Left lung (tissue), 10 donors: Measurements from ENCODE around the gene CAMSAP1. TPM values are rescaled to one million over a fixed set of nuclear protein-coding genes. Genes with fewer than 3 reads are reported as not detected.

ENCODE experiments used
- ATAC-seq: fragments of 200-7000 bp; cut with Tn5 transposase; one replicate; pipeline ENCODE4 v1.9.1; 2020; ENCODE audit warnings: moderate library complexity
- DNase-seq, 4 donors: peaks; one replicate each; pipeline ENCODE4 v3.0.0-alpha.2; 2013 to 2020
- H3K27ac ChIP-seq, 2 donors: fragments of 200-600 bp; sonication (generic) in 1 of 2; one replicate each; pipeline versions ENCODE4 v1.5.0 to v1.8.0; 2020 to 2021
- H3K27me3 ChIP-seq, 2 donors: fragments of 200-600 bp; sonication (generic) in 1 of 2; one replicate each; pipeline versions ENCODE4 v1.5.0 to v1.8.0; 2020 to 2021
- H3K36me3 ChIP-seq, 2 donors: fragments of 200-600 bp; sonication (generic) in 1 of 2; one replicate each; pipeline versions ENCODE4 v1.5.0 to v1.8.0; 2020 to 2021
- H3K4me1 ChIP-seq, 2 donors: fragments of 200-600 bp; one replicate each; pipeline ENCODE4 v1.8.0; 2021
- H3K4me3 ChIP-seq, 2 donors: fragments of 200-600 bp; sonication (generic) in 1 of 2; one replicate each; pipeline versions ENCODE4 v1.5.0 to v1.8.0; 2020 to 2021; ENCODE audit warnings: mild to moderate bottlenecking in 1 of 2
- H3K9me3 ChIP-seq, 2 donors: fragments of 200-600 bp; sonication (generic) in 1 of 2; one replicate each; pipeline versions ENCODE4 v1.5.0 to v1.8.0; 2020 to 2021
- CTCF ChIP-seq, 2 donors: fragments of 200-600 bp; sonication (generic) in 1 of 2; IDR thresholded peaks; one replicate each; pipeline versions ENCODE4 v1.5.0 to v1.8.0; 2021; ENCODE audit warnings: antibody characterized with exemption in 2 of 2
- intact Hi-C, 2 donors: fragments of 100-400 bp; cut with DNase I; formaldehyde crosslinking; loops; one replicate each; pipeline versions ENCODE4 v1.11.2 to v1.14.2; 2022
- polyA plus RNA-seq, 6 donors: library from polyadenylated mRNA; unstranded; fragments of 120-200 nt; gene quantifications; one replicate each; pipeline ENCODE4 v1.2.1, GENCODE V29; 2013; ENCODE audit not compliant: insufficient read length in 6 of 6
- total RNA-seq, 2 donors: library from RNA; stranded (reverse); fragmentation: NEBNext Ultra II Directional; extraction: Animal tissue kit (Norgen Biotek cat#: 25700); gene quantifications; one replicate each; pipeline ENCODE4 v1.2.1, GENCODE V29; 2021
- donor health status: DM: no; HTN: yes; CAD: no.
- donor health status: DM: no; HTN: no; CAD: no.

CAMSAP1 gene
- total and polyA plus RNA-seq, 8 donors, result 20.4 to 27.0 (median 24.0) TPM

- intact Hi-C loops, result no loop called here
- peaks cover 0 to 43% of the 10 kb centered on the region in 2 donors for H3K27me3 ChIP-seq
- TF ChIP-seq CTCF (IDR thresholded peaks at IDR 0.05), result no peak
- H3K27ac ChIP-seq, result no peak overlapping the region
- H3K9me3 ChIP-seq, result peaks cover 0 to 20% of the 10 kb centered on the region in 2 donors
- no peaks in the 10 kb centered on the region for H3K4me1 ChIP-seq
- no peak for ATAC-seq
- H3K36me3 ChIP-seq, result no peaks in the 10 kb centered on the region
- no peak for DNase-seq
- H3K4me3 ChIP-seq, result no peak overlapping the region
These were observed 136.6 kb downstream of the CAMSAP1 start for GRCh38 chr9:135770771-135771170.

GRCh38 chr9:135770203-135770535 lies 137.2 kb downstream of the CAMSAP1 start:
- no peaks in the 10 kb centered on the region for H3K4me1 ChIP-seq
- no peak for TF ChIP-seq CTCF (IDR thresholded peaks at IDR 0.05)
- DNase-seq (no peak), ATAC-seq (no peak)
- H3K36me3 ChIP-seq, result no peaks in the 10 kb centered on the region
- H3K9me3 ChIP-seq, result peaks cover 0 to 26% of the 10 kb centered on the region in 2 donors
- no peak overlapping the region for H3K4me3 ChIP-seq
- intact Hi-C loops, result no loop called here
- H3K27me3 ChIP-seq, result peaks cover 0 to 43% of the 10 kb centered on the region in 2 donors
- H3K27ac ChIP-seq, result no peak overlapping the region

- ATAC-seq, result no peak
- intact Hi-C loops, result no loop called here
These were observed 137.7 kb downstream of the CAMSAP1 start for GRCh38 chr9:135769489-135770202.

GRCh38 chr9:135768516-135769218 lies 138.7 kb downstream of the CAMSAP1 start:
- no peak overlapping the region for H3K4me3 ChIP-seq
- no peak for TF ChIP-seq CTCF (IDR thresholded peaks at IDR 0.05)
- H3K4me1 ChIP-seq, result no peaks in the 10 kb centered on the region
- intact Hi-C loops, result no loop called here
- H3K27ac ChIP-seq, result no peak overlapping the region
- H3K9me3 ChIP-seq, result peaks cover 0 to 29% of the 10 kb centered on the region in 2 donors
- H3K36me3 ChIP-seq, result no peaks in the 10 kb centered on the region
- ATAC-seq (no peak), DNase-seq (no peak)
- H3K27me3 ChIP-seq, result peaks cover 0 to 42% of the 10 kb centered on the region in 2 donors

More at GRCh38 chr9:135769489-135770202, 137.7 kb downstream of the CAMSAP1 start:
- no peak for DNase-seq
- H3K4me1 ChIP-seq, result no peaks in the 10 kb centered on the region
- TF ChIP-seq CTCF (IDR thresholded peaks at IDR 0.05), result no peak
- H3K4me3 ChIP-seq, result no peak overlapping the region
- H3K27me3 ChIP-seq, result peaks cover 0 to 43% of the 10 kb centered on the region in 2 donors
- H3K36me3 ChIP-seq, result no peaks in the 10 kb centered on the region
- peaks cover 0 to 29% of the 10 kb centered on the region in 2 donors for H3K9me3 ChIP-seq
- H3K27ac ChIP-seq, result no peak overlapping the region

- ATAC-seq (no peak), DNase-seq (no peak)
- intact Hi-C loops, result no loop called here
- H3K36me3 ChIP-seq, result no peaks in the 10 kb centered on the region
- peaks cover 0 to 29% of the 10 kb centered on the region in 2 donors for H3K9me3 ChIP-seq
- no peak overlapping the region for H3K27ac ChIP-seq
- no peak for TF ChIP-seq CTCF (IDR thresholded peaks at IDR 0.05)
- H3K27me3 ChIP-seq, result peaks cover 0 to 22% of the 10 kb centered on the region in 2 donors
- H3K4me1 ChIP-seq, result no peaks in the 10 kb centered on the region
- no peak overlapping the region for H3K4me3 ChIP-seq
These were observed 140.6 kb downstream of the CAMSAP1 start for GRCh38 chr9:135766707-135767106.
